IMR-90 (cell line): Measurements from ENCODE around the gene BRINP3. TPM values are rescaled to one million over a fixed set of nuclear protein-coding genes. Genes with fewer than 3 reads are reported as not detected.

Source experiments
- ATAC-seq: fragments of 200-7000 bp; cut with Tn5 transposase; 2 replicates; pipeline ENCODE4 v1.9.1; 2020; ENCODE audit warnings: low read depth, mild to moderate bottlenecking, moderate library complexity
- BruUV-seq: library from RNA; stranded (reverse); fragments of 400-500 nt; replicated peaks from 2 replicates; lab custom pipeline; 2021; lab: Mats Ljungman, UMichigan
- CTCF ChIA-PET: fragments of 300-600 bp; formaldehyde crosslinking; extraction: SDS; loops from one replicate; lab custom pipeline; 2021; ENCODE audit warnings: antibody characterized with exemption; lab: Yijun Ruan, JAX
- POLR2A ChIA-PET: fragments of 300-600 bp; sonication (Branson Sonifier 250); formaldehyde crosslinking; loops from one replicate; lab custom pipeline; 2022; ENCODE audit warnings: antibody characterized with exemption; ENCODE audit not compliant: unreplicated experiment; lab: Charles Lee
- DNase-seq: peaks from one replicate; pipeline ENCODE4 v3.0.0; 2013
- H2AFZ ChIP-seq: replicated peaks from 2 replicates; pipeline ENCODE3; 2013; ENCODE audit warnings: low read length, mild to moderate bottlenecking; ENCODE audit not compliant: poor library complexity
- H2AK5ac ChIP-seq: 2 replicates; pipeline ENCODE4 v1.6.1; 2013; ENCODE audit warnings: low read depth, low read length, inconsistent platforms
- H2AK9ac ChIP-seq: replicated peaks from 2 replicates; pipeline ENCODE3; 2013; ENCODE audit warnings: mild to moderate bottlenecking, low read depth, low read length, moderate library complexity; ENCODE audit not compliant: poor library complexity
- H2BK120ac ChIP-seq: 2 replicates; pipeline ENCODE4 v1.6.1; 2013; ENCODE audit warnings: low read depth, low read length, inconsistent platforms
- H2BK15ac ChIP-seq: 3 replicates; pipeline ENCODE4 v1.6.1; 2013; ENCODE audit warnings: low read depth, low read length, inconsistent platforms
- H2BK20ac ChIP-seq: 2 replicates; pipeline ENCODE4 v1.6.1; 2013; ENCODE audit warnings: low read depth, mild to moderate bottlenecking, inconsistent platforms, low read length, moderate library complexity
- H2BK5ac ChIP-seq: 2 replicates; pipeline ENCODE4 v1.6.1; 2013; ENCODE audit warnings: mild to moderate bottlenecking, low read depth, low read length, inconsistent platforms; ENCODE audit not compliant: poor library complexity, severe bottlenecking
- H3K14ac ChIP-seq: replicated peaks from 2 replicates; pipeline ENCODE4 v1.6.1; 2013; ENCODE audit warnings: low read depth, low read length, inconsistent platforms
- H3K18ac ChIP-seq: 2 replicates; pipeline ENCODE4 v1.6.1; 2013; ENCODE audit warnings: low read depth, low read length, control low read depth
- H3K23ac ChIP-seq: 2 replicates; pipeline ENCODE4 v1.6.1; 2013; ENCODE audit warnings: low read depth, low read length, inconsistent platforms
- H3K27ac ChIP-seq: 2 replicates; pipeline ENCODE4 v1.5.1; 2013; ENCODE audit warnings: mild to moderate bottlenecking, control low read depth, low read length; ENCODE audit not compliant: insufficient read depth
- H3K27me3 ChIP-seq: 2 replicates; pipeline ENCODE4 v1.6.1; 2013; ENCODE audit warnings: low read length; ENCODE audit not compliant: control insufficient read depth, insufficient read depth
- H3K36me3 ChIP-seq: 2 replicates; pipeline ENCODE4 v1.6.1; 2013; ENCODE audit warnings: low read length, mixed read lengths; ENCODE audit not compliant: control insufficient read depth, insufficient read depth
- H3K4ac ChIP-seq: 2 replicates; pipeline ENCODE4 v1.6.1; 2013; ENCODE audit warnings: low read depth, low read length, inconsistent platforms
- H3K4me1 ChIP-seq: 2 replicates; pipeline ENCODE4 v1.6.1; 2013; ENCODE audit warnings: low read length, mixed read lengths; ENCODE audit not compliant: control insufficient read depth, insufficient read depth
- H3K4me2 ChIP-seq: 2 replicates; pipeline ENCODE4 v1.6.1; 2013; ENCODE audit warnings: low read depth, mild to moderate bottlenecking, control low read depth, low read length, moderate library complexity
- H3K4me3 ChIP-seq: 2 replicates; pipeline ENCODE4 v1.5.1; 2013; ENCODE audit warnings: low read depth, mild to moderate bottlenecking, control low read depth, low read length, moderate library complexity; ENCODE audit not compliant: insufficient read depth
- H3K56ac ChIP-seq: 2 replicates; pipeline ENCODE4 v1.6.1; 2013; ENCODE audit warnings: low read length, inconsistent platforms; ENCODE audit not compliant: insufficient read depth; ENCODE audit errors: extremely low read depth
- H3K79me1 ChIP-seq, 2 experiments: 2 replicates each; pipeline ENCODE4 v1.6.1; 2013; ENCODE audit warnings: low read length in 2 of 2, inconsistent platforms in 1 of 2, low read depth in 1 of 2
- H3K9ac ChIP-seq: 2 replicates; pipeline ENCODE4 v1.6.1; 2013; ENCODE audit warnings: low read depth, low read length, control low read depth
- H3K9me1 ChIP-seq: 2 replicates; pipeline ENCODE4 v1.6.1; 2013; ENCODE audit warnings: low read length, inconsistent platforms; ENCODE audit not compliant: insufficient read depth
- H3K9me3 ChIP-seq: 2 replicates; pipeline ENCODE4 v1.6.1; 2013; ENCODE audit warnings: low read length; ENCODE audit not compliant: control insufficient read depth, insufficient read depth
- H4K20me1 ChIP-seq: 2 replicates; pipeline ENCODE4 v1.6.1; 2013; ENCODE audit warnings: low read length, inconsistent platforms; ENCODE audit not compliant: insufficient read depth
- H4K5ac ChIP-seq: 2 replicates; pipeline ENCODE4 v1.6.1; 2013; ENCODE audit warnings: mild to moderate bottlenecking, low read depth, low read length, control low read depth
- H4K8ac ChIP-seq, 2 experiments: 2 replicates each; pipeline ENCODE4 v1.6.1; 2013; ENCODE audit warnings: low read depth in 2 of 2, low read length in 2 of 2, control low read depth in 1 of 2, inconsistent platforms in 1 of 2
- H4K91ac ChIP-seq: 2 replicates; pipeline ENCODE4 v1.6.1; 2013; ENCODE audit warnings: low read depth, low read length, inconsistent platforms; ENCODE audit not compliant: insufficient read depth
- BHLHE40 ChIP-seq: fragments of 150-350 bp; IDR thresholded peaks from 2 replicates; pipeline ENCODE4 v1.6.1; 2016; ENCODE audit warnings: mild to moderate bottlenecking, low read depth, low read length
- CHD1 ChIP-seq: IDR thresholded peaks from 2 replicates; pipeline ENCODE4 v1.6.1; 2012; ENCODE audit warnings: low read depth, low read length, improper control_type of control experiment
- FOS ChIP-seq: fragments of 150-350 bp; IDR thresholded peaks from 2 replicates; pipeline ENCODE4 v1.6.1; 2016; ENCODE audit warnings: low read depth, low read length
- RFX5 ChIP-seq: IDR thresholded peaks from 2 replicates; pipeline ENCODE4 v1.8.0; 2012; ENCODE audit warnings: low read depth, mild to moderate bottlenecking, low read length, moderate library complexity
- SMC3 ChIP-seq: fragments of 150-350 bp; IDR thresholded peaks from 2 replicates; pipeline ENCODE4 v1.6.1; 2016; ENCODE audit warnings: low read depth, mild to moderate bottlenecking, antibody characterized with exemption, low read length, moderate library complexity
- WGBS, 2 experiments: methylation state at CpG; one replicate each; pipeline versions ENCODE4 v1.1.5 to v1.1.7; 2013; ENCODE audit warnings: missing lambda C conversion rate in 2 of 2; ENCODE audit not compliant: insufficient read length in 1 of 2; ENCODE audit errors: extremely low coverage in 2 of 2; 5-methylcytosine and 5-hydroxymethylcytosine counted together
- dilution Hi-C: fragments of 300-500 bp; cut with HindIII; formaldehyde crosslinking; loops from one replicate; pipeline ENCODE4 v1.14.3; 2018; ENCODE audit warnings: low sequenced_read_pairs; ENCODE audit not compliant: unreplicated experiment
- in situ Hi-C: fragments of 300-500 bp; cut with MboI; formaldehyde crosslinking; loops from 3 replicates; pipeline ENCODE4 v1.14.3; 2019; ENCODE audit warnings: low sequenced_read_pairs, inconsistent platforms, mixed read lengths
- intact Hi-C: fragments of 100-400 bp; cut with micrococcal nuclease; formaldehyde crosslinking; loops from 2 replicates; pipeline ENCODE4 v1.10.0; 2022
- polyA plus RNA-seq, 3 experiments: library from polyadenylated mRNA; depleted of rRNA; stranded (reverse); fragments of >200 nt; gene quantifications; 2 replicates each; pipeline ENCODE4 v1.2.3, GENCODE V29; 2012; ENCODE audit warnings: low replicate concordance in 1 of 3
- total RNA-seq: library from RNA; depleted of rRNA; stranded (reverse); fragments of >200 nt; gene quantifications from 2 replicates; pipeline ENCODE4 v1.2.3, GENCODE V29; 2012

Gene BRINP3
- total and polyA plus RNA-seq, 2 of the 4 experiments (the other 2 are of a cell fraction): 0.15 to 0.36 TPM

DNA sequence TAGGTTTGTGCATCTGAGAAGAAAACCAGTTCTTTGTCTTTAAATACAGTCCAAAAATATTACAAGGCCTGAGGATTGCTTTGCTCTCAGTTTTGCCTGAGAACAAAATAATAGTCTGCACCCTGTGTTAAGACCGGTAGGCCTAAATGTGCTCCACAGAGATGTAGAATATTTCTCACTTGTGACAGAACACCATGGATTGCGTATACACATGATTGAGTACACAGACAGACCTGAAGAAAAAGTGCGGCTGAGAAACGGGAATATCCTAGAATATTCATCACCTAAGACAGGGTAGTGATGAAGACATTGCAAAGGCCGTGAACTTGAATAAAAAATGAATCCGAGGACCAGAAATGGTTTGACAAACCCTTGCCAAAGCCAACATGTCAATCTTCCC is 155.4 kb downstream of the BRINP3 start:
- in situ Hi-C loops (loop anchor here (25.0 kb wide), 1 partner anchor 885 kb away; no protein-coding TSS in a partner anchor), intact Hi-C loops (loop anchor here (10.0 kb wide), 1 partner anchor 887 kb away; no protein-coding TSS in a partner anchor), dilution Hi-C loops (no loop called here)
- Histone ChIP-seq H4K91ac (no peak overlapping the region), H3K27ac (no peak overlapping the region), H2BK15ac (no peak overlapping the region), H3K36me3 (no peaks in the 10 kb centered on the region), H3K4me3 (no peak overlapping the region), H3K9ac (no peak overlapping the region), H3K18ac (no peak overlapping the region), H2AFZ (no peak overlapping the region), H3K4ac (no peak overlapping the region), H4K8ac (no peak overlapping the region), H2AK9ac (no peak overlapping the region), H3K79me1 (no peaks in the 10 kb centered on the region), H4K20me1 (no peaks in the 10 kb centered on the region), H3K9me1 (no peaks in the 10 kb centered on the region), H3K27me3 (no peaks in the 10 kb centered on the region), H2AK5ac (no peak overlapping the region), H3K56ac (no peak overlapping the region), H2BK120ac (no peak overlapping the region), H2BK5ac (no peak overlapping the region), H3K9me3 (no peaks in the 10 kb centered on the region), H3K4me2 (no peak overlapping the region), H4K5ac (no peak overlapping the region), H3K23ac (no peak overlapping the region), H2BK20ac (no peak overlapping the region), H3K14ac (no peak overlapping the region), H3K4me1 (no peaks in the 10 kb centered on the region)
- CTCF ChIA-PET: no interaction called here
- 100% methylated on average over 1 of the region's 6 CpGs; no CpG with 5 or more reads in 1 of the 2 experiments for WGBS, 2 experiments
- ATAC-seq (no peak), DNase-seq (no peak)
- no TSS peak for BruUV-seq
- POLR2A ChIA-PET: no interaction called here
- TF ChIP-seq CHD1 (no peak), BHLHE40 (no peak), SMC3 (no peak), RFX5 (no peak), FOS (no peak)
